ENCODE measurements around the gene MTMR4.
A peak's percentile ranks its signal among the peaks of the same experiment; 100 is the strongest.
"Not testable (repeated sequence)": the region's sequence is repeated elsewhere in the genome, so short reads cannot be mapped to it uniquely, and the experiment has no call there.

The MTMR4 gene

GRCh38 chr17:58491510-58492045, 22.9 kb downstream of the MTMR4 start:
- no peak for DNase-seq

DNA sequence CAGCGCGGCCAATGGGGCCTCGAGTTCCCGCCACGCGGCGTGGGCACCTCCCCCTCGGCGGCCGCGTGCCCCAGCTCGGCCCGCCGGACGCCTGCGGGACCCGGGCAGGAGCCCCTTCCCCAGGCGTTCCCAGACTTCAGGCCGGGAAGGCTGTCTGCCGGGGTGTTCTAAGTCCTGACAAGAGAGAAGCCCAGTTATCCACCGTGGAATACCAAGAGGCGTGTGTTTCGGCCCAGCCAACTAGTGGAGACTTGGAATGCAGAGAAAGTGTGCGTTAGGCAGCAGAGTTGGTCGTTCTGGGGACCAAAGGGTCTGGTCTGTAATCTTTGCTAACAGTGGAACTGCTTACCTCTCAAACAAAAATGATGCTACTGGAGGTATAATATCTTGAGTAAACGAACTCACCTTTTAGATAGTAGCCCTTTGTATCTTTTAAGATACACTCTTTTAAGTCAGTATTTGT, 26.0 kb downstream of the MTMR4 start:
- DNase-seq, result no peak

GRCh38 chr17:58487589-58488427, 26.6 kb downstream of the MTMR4 start, which contains the start of gene HSF5:
Gene HSF5, minus strand, starts transcription at chr17:58488408. Its CDS starts 134 bp downstream, at chr17:58488274.
- peak; percentile 41 to 44 for DNase-seq

DNA sequence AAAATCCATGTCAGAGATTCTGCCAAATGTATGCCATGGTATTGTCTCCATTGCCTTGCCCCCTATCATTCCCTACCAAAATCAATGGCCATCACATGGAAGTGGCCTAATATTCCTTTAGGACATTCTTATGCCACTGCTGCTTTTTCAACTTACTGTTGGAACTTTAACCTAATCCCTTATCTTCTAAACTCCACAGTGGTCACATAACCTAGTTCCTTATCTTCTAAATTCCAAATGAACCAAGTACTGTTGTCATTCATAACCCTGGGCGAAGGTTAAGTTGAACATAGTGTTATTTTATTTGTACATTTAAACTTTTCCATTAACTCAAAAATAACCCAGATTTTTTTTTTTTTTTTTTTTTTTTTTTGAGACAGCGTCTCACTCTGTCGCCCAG, 29.8 kb downstream of the MTMR4 start:
- DNase-seq, result no peak

DNA sequence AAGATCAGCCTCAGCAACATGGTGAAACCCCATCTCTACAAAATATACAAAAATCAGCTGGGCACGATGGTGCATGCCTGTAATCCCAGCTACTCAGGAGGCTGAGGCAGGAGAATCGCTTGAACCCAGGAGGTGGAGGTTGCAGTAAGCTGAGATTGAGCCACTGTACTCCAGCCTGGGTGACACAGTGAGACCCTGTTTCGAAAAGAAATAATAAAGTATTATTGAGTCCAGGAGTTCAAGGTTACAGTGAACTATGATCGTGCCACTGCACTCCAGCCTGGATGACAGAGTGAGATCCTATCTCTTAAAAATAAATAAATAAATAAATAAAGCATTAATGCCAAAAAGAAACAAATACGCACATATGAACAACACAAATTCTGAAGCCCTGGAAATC, 32.6 kb downstream of the MTMR4 start:
- DNase-seq, result not testable (repeated sequence)

DNA sequence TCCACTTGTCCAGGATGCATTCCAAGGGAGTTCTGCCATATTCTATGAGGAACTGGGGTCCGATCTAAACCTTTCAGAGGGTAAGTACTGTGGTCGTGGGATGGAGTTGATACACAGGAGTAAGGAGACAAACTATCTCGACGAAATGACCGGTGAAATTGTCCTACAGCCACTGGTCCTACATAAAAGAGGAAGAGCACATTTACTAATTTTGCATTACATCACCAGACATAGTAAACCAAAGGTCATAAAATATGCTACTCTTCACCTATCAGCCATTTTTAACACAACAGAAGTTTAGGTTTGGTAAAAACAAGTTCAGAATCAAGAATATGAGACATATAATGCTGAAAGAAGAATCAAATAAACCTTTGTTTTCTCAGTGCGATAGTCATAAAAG, 34.3 kb downstream of the MTMR4 start:
- DNase-seq, result peak; percentile 12 to 51

- DNase-seq, result no peak
Observed at GRCh38 chr17:58476812-58477211, 37.6 kb downstream of the MTMR4 start.

- no peak for DNase-seq
Observed at GRCh38 chr17:58475985-58476384, 38.5 kb downstream of the MTMR4 start.

- no peak for DNase-seq
Observed at GRCh38 chr17:58470356-58470755, 44.1 kb downstream of the MTMR4 start.

DNA sequence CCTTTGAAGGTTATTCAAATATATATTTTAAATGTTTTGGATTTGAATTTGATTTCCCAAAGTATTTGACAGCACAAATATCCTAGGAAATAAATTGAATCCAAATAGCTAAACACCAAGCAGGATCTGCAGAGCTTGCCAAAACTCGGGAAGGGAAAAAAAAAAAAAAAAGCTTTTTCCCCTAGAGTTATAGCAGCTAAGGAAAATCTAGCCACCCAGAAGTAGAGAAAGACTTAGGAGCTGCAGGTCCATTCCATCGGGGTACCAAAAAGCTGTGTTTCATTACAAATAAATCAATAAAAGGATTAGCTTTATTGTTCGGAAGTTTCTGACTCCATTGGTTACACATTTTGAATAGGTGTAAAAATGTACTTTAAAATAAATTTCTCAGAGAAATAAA, 45.5 kb downstream of the MTMR4 start:
- DNase-seq, result no peak

DNA sequence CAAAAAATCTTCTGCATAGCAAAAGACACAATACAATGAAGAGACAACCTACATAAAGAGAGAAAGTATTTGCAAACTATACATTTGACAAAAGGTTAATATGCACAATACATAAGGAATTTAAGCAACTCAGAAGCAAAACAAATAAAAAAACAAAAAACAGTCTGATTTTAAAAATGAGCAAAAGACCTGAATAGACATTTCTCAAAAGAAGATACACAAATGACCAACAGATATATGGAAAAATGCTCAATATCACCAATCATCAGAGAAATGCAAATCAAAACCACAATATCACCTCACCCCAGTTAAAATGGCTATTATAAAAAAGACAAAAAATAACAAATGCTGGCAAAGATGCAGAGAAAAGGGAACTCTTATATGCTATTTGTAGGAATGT, 58.9 kb downstream of the MTMR4 start:
- no peak for DNase-seq

DNA sequence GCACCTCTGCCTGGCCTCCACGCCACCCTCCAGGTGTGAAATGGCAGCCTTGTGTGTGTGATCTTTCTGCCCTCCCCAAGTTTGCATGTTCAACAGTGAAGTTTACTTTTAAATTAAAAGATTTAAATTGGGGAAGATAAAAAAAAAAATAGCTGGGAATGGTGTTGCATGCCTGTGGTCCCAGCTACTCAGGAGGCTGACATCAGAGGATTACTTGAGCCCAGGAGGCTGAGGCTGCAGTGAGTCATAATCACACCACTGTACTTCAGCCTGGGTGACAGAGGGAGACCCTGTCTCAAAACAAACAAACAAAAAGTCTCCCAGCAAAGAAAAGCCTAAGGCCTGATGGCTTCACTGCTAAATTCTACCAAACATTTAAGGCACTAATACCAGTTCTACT, 61.7 kb downstream of the MTMR4 start:
- DNase-seq, result no peak

DNA sequence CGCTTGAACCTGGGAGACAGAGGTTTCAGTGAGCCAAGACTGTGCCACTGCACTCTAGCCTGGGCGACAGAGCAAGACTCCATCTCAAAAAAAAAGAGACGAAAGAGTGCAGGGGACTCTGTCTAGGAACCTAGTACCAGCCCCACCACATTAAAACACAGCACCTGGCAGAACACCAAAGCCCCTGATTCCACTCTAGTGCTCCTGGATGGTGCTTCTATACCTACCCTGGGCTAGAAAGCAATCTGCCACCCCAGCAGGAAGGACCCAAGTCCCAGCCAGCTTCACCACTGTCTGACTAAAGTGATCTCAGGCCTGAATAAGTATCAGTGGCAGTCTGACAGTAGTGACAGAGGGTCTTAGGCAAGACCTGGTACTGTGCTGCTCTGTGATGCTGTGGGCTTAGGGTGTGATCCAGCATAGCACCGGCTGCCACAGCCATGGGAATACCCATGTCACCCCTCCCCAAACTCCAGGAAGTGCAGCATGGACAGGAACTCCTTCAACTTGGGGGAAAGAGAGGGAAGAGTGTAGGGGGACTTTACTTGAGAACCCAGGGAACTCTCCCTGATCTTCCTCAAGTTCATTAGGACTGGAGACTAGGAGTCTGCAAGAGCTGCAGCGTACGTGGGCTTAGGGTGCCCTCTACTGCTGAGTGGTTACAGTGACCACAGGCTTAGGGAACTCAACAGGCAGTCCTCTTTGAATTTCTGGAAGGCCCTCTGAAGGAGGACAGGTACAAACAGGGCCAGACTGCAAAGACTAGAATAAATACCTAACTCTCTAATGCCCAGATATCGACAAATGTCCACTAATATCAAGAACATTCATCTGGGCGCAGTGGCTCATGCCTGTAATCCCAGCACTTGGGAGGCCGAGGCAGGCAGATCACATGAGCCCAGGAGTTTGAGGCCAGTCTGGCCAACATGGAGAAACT, 67.1 kb downstream of the MTMR4 start:
- peak; percentile 90 for DNase-seq

- no peak for DNase-seq
Observed at GRCh38 chr17:58446086-58446485, 68.4 kb downstream of the MTMR4 start.

Data from inflammatory macrophage (primary cell).